GM12873 (cell line): ENCODE results near the gene ARHGAP8.

Experiments
- CTCF ChIP-seq: IDR thresholded peaks from 2 replicates; pipeline ENCODE4 v1.5.1; 2012; ENCODE audit warnings: low read depth, mild to moderate bottlenecking, moderate library complexity, low read length, control low read depth; ENCODE audit not compliant: insufficient read depth; ENCODE audit errors: missing control alignments

ARHGAP8 gene

GRCh38 chr22:44755956-44756361, 3.6 kb downstream of the ARHGAP8 start:
- TF ChIP-seq CTCF: no peak

- no peak for TF ChIP-seq CTCF
These were observed 6.1 kb downstream of the ARHGAP8 start for GRCh38 chr22:44758344-44758973.

GRCh38 chr22:44759001-44759400, 6.6 kb downstream of the ARHGAP8 start:
- no peak for TF ChIP-seq CTCF

- TF ChIP-seq CTCF: no peak
These were observed 7.3 kb downstream of the ARHGAP8 start for GRCh38 chr22:44759430-44760310.

GRCh38 chr22:44760476-44760875, 8.1 kb downstream of the ARHGAP8 start:
- no peak for TF ChIP-seq CTCF

- no peak for TF ChIP-seq CTCF
These were observed 8.7 kb downstream of the ARHGAP8 start for GRCh38 chr22:44761025-44761424.

GRCh38 chr22:44764373-44764772, 12.0 kb downstream of the ARHGAP8 start:
- TF ChIP-seq CTCF: no peak
